Liver (tissue), 9 donors: ENCODE measurements around the gene SETD7. TPM values are rescaled to one million over a fixed set of nuclear protein-coding genes. Genes with fewer than 3 reads are reported as not detected.

Source experiments
- DNase-seq: peaks from one replicate; pipeline ENCODE4 v3.0.0-alpha.2; 2017; ENCODE audit warnings: low spot score
- H3K27ac ChIP-seq, 2 donors: one replicate each; pipeline ENCODE4 v1.7.0; 2013; ENCODE audit warnings: inconsistent platforms in 2 of 2, low read length in 2 of 2, control low read depth in 1 of 2, low read depth in 1 of 2, mild to moderate bottlenecking in 1 of 2
- H3K27me3 ChIP-seq, 4 donors: one replicate each; pipeline versions ENCODE4 v1.6.1 to v1.7.0; 2013; ENCODE audit warnings: low read length in 3 of 4, inconsistent platforms in 1 of 4, mild to moderate bottlenecking in 1 of 4, moderate library complexity in 1 of 4; ENCODE audit not compliant: control insufficient read depth in 4 of 4, insufficient read depth in 4 of 4
- H3K36me3 ChIP-seq, 4 donors: one replicate each; pipeline versions ENCODE4 v1.6.1 to v1.7.0; 2013; ENCODE audit warnings: low read length in 3 of 4, mild to moderate bottlenecking in 3 of 4, low read depth in 1 of 4, moderate library complexity in 1 of 4; ENCODE audit not compliant: control insufficient read depth in 4 of 4, insufficient read depth in 3 of 4
- H3K4me1 ChIP-seq, 4 donors: one replicate each; pipeline versions ENCODE4 v1.6.1 to v1.7.0; 2013; ENCODE audit warnings: low read length in 3 of 4, mild to moderate bottlenecking in 3 of 4, moderate library complexity in 1 of 4; ENCODE audit not compliant: control insufficient read depth in 4 of 4, insufficient read depth in 4 of 4
- H3K4me3 ChIP-seq, 3 donors: one replicate each; pipeline versions ENCODE4 v1.6.1 to v1.7.0; 2013; ENCODE audit warnings: low read length in 3 of 3, control low read depth in 1 of 3, low read depth in 1 of 3, mild to moderate bottlenecking in 1 of 3
- H3K9ac ChIP-seq, 2 donors: one replicate each; pipeline ENCODE4 v1.7.0; 2013; ENCODE audit warnings: low read length in 2 of 2, mild to moderate bottlenecking in 2 of 2, moderate library complexity in 2 of 2, control low read depth in 1 of 2, low read depth in 1 of 2
- H3K9me3 ChIP-seq, 4 donors: one replicate each; pipeline versions ENCODE4 v1.6.1 to v1.7.0; 2013; ENCODE audit warnings: low read length in 3 of 4; ENCODE audit not compliant: control insufficient read depth in 4 of 4
- ATF3 ChIP-seq: IDR thresholded peaks from 2 replicates; pipeline ENCODE4 v1.6.1; 2016; ENCODE audit warnings: antibody characterized with exemption
- EGR1 ChIP-seq, 2 donors: IDR thresholded peaks; 2 replicates each; pipeline ENCODE4 v1.6.1; 2016 to 2018; ENCODE audit warnings: antibody characterized with exemption in 2 of 2, low read depth in 2 of 2
- FOXA1 ChIP-seq: IDR thresholded peaks from 2 replicates; pipeline ENCODE4 v1.6.1; 2016; ENCODE audit warnings: antibody characterized with exemption
- FOXA2 ChIP-seq: IDR thresholded peaks from 2 replicates; pipeline ENCODE4 v1.6.1; 2016; ENCODE audit warnings: antibody characterized with exemption
- GABPA ChIP-seq, 2 donors: IDR thresholded peaks in 1 of 2; conservative IDR thresholded peaks in 1 of 2; 2 replicates each; pipeline ENCODE4 v1.6.1; 2016; ENCODE audit warnings: antibody characterized with exemption in 2 of 2, mild to moderate bottlenecking in 1 of 2, moderate library complexity in 1 of 2
- HNF4A ChIP-seq, 2 donors: conservative IDR thresholded peaks; 2 replicates each; pipeline ENCODE4 v1.6.1; 2016; ENCODE audit warnings: antibody characterized with exemption in 2 of 2, mild to moderate bottlenecking in 2 of 2
- HNF4G ChIP-seq: IDR thresholded peaks from 2 replicates; pipeline ENCODE4 v1.6.1; 2016; ENCODE audit warnings: antibody characterized with exemption
- JUND ChIP-seq, 2 donors: IDR thresholded peaks; 2 replicates each; pipeline ENCODE4 v1.6.1; 2016; ENCODE audit warnings: antibody characterized with exemption in 2 of 2
- MAX ChIP-seq: IDR thresholded peaks from 2 replicates; pipeline ENCODE4 v1.6.1; 2016; ENCODE audit warnings: antibody characterized with exemption
- NR2F2 ChIP-seq: IDR thresholded peaks from 2 replicates; pipeline ENCODE4 v1.6.1; 2016; ENCODE audit warnings: antibody characterized with exemption
- RAD21 ChIP-seq, 2 donors: IDR thresholded peaks; 2 replicates each; pipeline ENCODE4 v1.6.1; 2016; ENCODE audit warnings: antibody characterized with exemption in 2 of 2, mild to moderate bottlenecking in 2 of 2
- REST ChIP-seq: IDR thresholded peaks from 2 replicates; pipeline ENCODE4 v1.6.1; 2016; ENCODE audit warnings: antibody characterized with exemption, mild to moderate bottlenecking
- RXRA ChIP-seq, 2 donors: IDR thresholded peaks; 2 replicates each; pipeline ENCODE4 v1.6.1; 2017 to 2018; ENCODE audit warnings: antibody characterized with exemption in 2 of 2, mild to moderate bottlenecking in 1 of 2
- SP1 ChIP-seq: IDR thresholded peaks from 2 replicates; pipeline ENCODE4 v1.6.1; 2018; ENCODE audit warnings: antibody characterized with exemption, mild to moderate bottlenecking
- TAF1 ChIP-seq: conservative IDR thresholded peaks from 2 replicates; pipeline ENCODE4 v1.6.1; 2016; ENCODE audit warnings: antibody characterized with exemption, mild to moderate bottlenecking
- YY1 ChIP-seq: IDR thresholded peaks from 2 replicates; pipeline ENCODE4 v1.6.1; 2016; ENCODE audit warnings: antibody characterized with exemption, mild to moderate bottlenecking
- WGBS: extraction: QIAGEN DNeasy Blood & Tissue Kit; methylation state at CpG from one replicate; pipeline ENCODE4 v1.1.7; 2013; 5-methylcytosine and 5-hydroxymethylcytosine counted together
- polyA plus RNA-seq, 2 donors: library from polyadenylated mRNA; stranded (reverse) in 1 of 2; unstranded in 1 of 2; fragments of 200-250 nt in 1 of 2; fragments of >200 nt in 1 of 2; fragmentation: Nextera tagmentation in 1 of 2; extraction: Ambion mirVana in 1 of 2; gene quantifications; one replicate each; pipeline versions ENCODE4 v1.2.1 to v1.2.3, GENCODE V29; 2013 to 2015
- total RNA-seq, 2 donors: library from RNA; depleted of rRNA; stranded (reverse); fragments of >200 nt; gene quantifications; one replicate each; pipeline ENCODE4 v1.2.3, GENCODE V29; 2014
- TF ChIP-seq, protein P1 (sequence below): fragments of 150-350 bp; IDR thresholded peaks from 2 replicates; pipeline ENCODE4 v1.5.1; 2017; ENCODE audit warnings: improper control_type of control experiment, low read depth, low read length; ENCODE audit not compliant: missing input control
- TF ChIP-seq, protein P2 (sequence below): IDR thresholded peaks from 2 replicates; pipeline ENCODE4 v1.6.1; 2016; ENCODE audit warnings: antibody characterized with exemption
- donor health status: healthy.
- donor health status: healthy.
- donor health status: healthy.
- donor health status: healthy.
- donor health status: healthy.

SETD7 gene
- total and polyA plus RNA-seq, 4 donors, result 12.9 to 81.7 (median 18.0) TPM

- Histone ChIP-seq H3K27ac (peak overlapping the region; percentile 28 to 45), H3K9me3 (no peaks in the 10 kb centered on the region), H3K27me3 (no peaks in the 10 kb centered on the region), H3K4me1 (peaks cover 0 to 36% (median 23%) of the 10 kb centered on the region in 4 donors), H3K4me3 (no peak overlapping the region), H3K9ac (no peak overlapping the region), H3K36me3 (peaks cover 0 to 4% (median 2%) of the 10 kb centered on the region in 4 donors)
- WGBS, result 91% methylated on average over 9 of the region's 9 CpGs
- no peak for TF ChIP-seq NR2F2
- TF ChIP-seq REST, result no peak
- TF ChIP-seq MAX, result no peak
- TF ChIP-seq FOXA2, result no peak
- no peak for TF ChIP-seq FOXA1
- no peak for TF ChIP-seq TAF1
- no peak for TF ChIP-seq EGR1 (IDR thresholded peaks at IDR 0.05; ENCODE audit: low read depth in 2 of 2)
- TF ChIP-seq HNF4G, result no peak
- no peak for TF ChIP-seq YY1
- no peak for TF ChIP-seq SP1
- no peak for TF ChIP-seq ATF3
- no peak for TF ChIP-seq RAD21 (IDR thresholded peaks at IDR 0.05)
- TF ChIP-seq, protein P1, sequence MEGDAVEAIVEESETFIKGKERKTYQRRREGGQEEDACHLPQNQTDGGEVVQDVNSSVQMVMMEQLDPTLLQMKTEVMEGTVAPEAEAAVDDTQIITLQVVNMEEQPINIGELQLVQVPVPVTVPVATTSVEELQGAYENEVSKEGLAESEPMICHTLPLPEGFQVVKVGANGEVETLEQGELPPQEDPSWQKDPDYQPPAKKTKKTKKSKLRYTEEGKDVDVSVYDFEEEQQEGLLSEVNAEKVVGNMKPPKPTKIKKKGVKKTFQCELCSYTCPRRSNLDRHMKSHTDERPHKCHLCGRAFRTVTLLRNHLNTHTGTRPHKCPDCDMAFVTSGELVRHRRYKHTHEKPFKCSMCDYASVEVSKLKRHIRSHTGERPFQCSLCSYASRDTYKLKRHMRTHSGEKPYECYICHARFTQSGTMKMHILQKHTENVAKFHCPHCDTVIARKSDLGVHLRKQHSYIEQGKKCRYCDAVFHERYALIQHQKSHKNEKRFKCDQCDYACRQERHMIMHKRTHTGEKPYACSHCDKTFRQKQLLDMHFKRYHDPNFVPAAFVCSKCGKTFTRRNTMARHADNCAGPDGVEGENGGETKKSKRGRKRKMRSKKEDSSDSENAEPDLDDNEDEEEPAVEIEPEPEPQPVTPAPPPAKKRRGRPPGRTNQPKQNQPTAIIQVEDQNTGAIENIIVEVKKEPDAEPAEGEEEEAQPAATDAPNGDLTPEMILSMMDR, result no peak
- no peak for TF ChIP-seq JUND (IDR thresholded peaks at IDR 0.05)
- TF ChIP-seq GABPA (IDR thresholded peaks at IDR 0.05 in 1 of 2, conservative IDR thresholded peaks at IDR 0.05 in 1 of 2), result no peak
- no peak for DNase-seq
Observed at GRCh38 chr4:139534287-139534950, 21.6 kb downstream of the SETD7 start.

GRCh38 chr4:139533511-139533910 lies 22.5 kb downstream of the SETD7 start:
- TF ChIP-seq RAD21 (IDR thresholded peaks at IDR 0.05) (no peak), RXRA (IDR thresholded peaks at IDR 0.05) (no peak), MAX (no peak), YY1 (no peak), FOXA2 (no peak), TAF1 (no peak), NR2F2 (no peak), HNF4A (conservative IDR thresholded peaks at IDR 0.05) (no peak)
- TF ChIP-seq, protein P2, sequence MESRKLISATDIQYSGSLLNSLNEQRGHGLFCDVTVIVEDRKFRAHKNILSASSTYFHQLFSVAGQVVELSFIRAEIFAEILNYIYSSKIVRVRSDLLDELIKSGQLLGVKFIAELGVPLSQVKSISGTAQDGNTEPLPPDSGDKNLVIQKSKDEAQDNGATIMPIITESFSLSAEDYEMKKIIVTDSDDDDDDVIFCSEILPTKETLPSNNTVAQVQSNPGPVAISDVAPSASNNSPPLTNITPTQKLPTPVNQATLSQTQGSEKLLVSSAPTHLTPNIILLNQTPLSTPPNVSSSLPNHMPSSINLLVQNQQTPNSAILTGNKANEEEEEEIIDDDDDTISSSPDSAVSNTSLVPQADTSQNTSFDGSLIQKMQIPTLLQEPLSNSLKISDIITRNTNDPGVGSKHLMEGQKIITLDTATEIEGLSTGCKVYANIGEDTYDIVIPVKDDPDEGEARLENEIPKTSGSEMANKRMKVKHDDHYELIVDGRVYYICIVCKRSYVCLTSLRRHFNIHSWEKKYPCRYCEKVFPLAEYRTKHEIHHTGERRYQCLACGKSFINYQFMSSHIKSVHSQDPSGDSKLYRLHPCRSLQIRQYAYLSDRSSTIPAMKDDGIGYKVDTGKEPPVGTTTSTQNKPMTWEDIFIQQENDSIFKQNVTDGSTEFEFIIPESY, result no peak
- 64% methylated on average over 3 of the region's 3 CpGs for WGBS
- H3K27ac ChIP-seq, result no peak overlapping the region

More at GRCh38 chr4:139533511-139533910, 22.5 kb downstream of the SETD7 start:
- peaks cover 0 to 36% (median 23%) of the 10 kb centered on the region in 4 donors for H3K4me1 ChIP-seq
- no peaks in the 10 kb centered on the region for H3K9me3 ChIP-seq
- peaks cover 0 to 9% (median 4%) of the 10 kb centered on the region in 4 donors for H3K36me3 ChIP-seq
- no peak overlapping the region for H3K4me3 ChIP-seq
- H3K9ac ChIP-seq, result no peak overlapping the region
- no peaks in the 10 kb centered on the region for H3K27me3 ChIP-seq
- no peak for DNase-seq
